ENCODE results near the gene TRIM44.

DNA sequence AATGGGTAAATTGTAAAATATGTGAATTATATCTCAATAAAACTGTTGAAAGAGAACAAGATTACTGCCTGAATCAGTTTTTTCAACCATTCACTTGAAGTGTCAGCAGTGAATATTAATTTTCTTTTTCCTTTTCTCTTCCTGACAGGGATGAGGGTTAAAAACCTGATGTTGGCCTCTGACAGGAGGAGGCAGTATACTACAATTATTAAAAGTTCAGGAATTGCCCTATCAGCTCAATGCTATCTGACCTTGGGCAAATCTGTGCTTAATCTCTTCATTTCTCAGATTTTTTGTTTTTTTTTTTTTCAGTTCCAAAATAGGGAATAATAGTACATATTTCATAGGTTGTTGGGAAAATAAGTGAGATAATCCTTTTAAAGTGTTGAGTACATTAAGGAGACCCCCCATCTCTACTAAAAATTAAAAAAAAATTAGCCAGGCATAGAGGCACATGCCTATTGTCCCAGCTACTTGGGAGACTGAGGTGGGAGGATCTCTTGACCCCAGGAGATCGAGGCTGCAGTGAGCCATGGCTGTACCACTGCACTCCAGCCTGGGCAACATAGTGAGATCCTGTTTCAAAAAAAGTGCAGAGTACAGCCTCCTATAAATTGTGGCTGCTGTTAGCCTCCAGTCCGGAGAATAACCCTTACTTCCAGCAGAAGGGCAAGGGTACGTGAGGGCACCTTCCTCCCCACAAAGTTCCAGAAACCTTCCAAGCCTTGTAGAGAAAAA lies 48.8 kb downstream of the TRIM44 start:
- no peak for TF ChIP-seq POLR2A (IDR thresholded peaks at IDR 0.05)
- TF ChIP-seq, protein P1, sequence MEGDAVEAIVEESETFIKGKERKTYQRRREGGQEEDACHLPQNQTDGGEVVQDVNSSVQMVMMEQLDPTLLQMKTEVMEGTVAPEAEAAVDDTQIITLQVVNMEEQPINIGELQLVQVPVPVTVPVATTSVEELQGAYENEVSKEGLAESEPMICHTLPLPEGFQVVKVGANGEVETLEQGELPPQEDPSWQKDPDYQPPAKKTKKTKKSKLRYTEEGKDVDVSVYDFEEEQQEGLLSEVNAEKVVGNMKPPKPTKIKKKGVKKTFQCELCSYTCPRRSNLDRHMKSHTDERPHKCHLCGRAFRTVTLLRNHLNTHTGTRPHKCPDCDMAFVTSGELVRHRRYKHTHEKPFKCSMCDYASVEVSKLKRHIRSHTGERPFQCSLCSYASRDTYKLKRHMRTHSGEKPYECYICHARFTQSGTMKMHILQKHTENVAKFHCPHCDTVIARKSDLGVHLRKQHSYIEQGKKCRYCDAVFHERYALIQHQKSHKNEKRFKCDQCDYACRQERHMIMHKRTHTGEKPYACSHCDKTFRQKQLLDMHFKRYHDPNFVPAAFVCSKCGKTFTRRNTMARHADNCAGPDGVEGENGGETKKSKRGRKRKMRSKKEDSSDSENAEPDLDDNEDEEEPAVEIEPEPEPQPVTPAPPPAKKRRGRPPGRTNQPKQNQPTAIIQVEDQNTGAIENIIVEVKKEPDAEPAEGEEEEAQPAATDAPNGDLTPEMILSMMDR (IDR thresholded peaks at IDR 0.05), result peak in 1 of 6 experiments; percentile 28

Measured in esophagus squamous epithelium (tissue), 4 donors.